Measurements from ENCODE around the gene MT1A. TPM values are rescaled to one million over a fixed set of nuclear protein-coding genes. Genes with fewer than 3 reads are reported as not detected.
"Not testable (repeated sequence)": the region's sequence is repeated elsewhere in the genome, so short reads cannot be mapped to it uniquely, and the experiment has no call there.

MT1A gene
- total RNA-seq, 2 donors from 2014 or later, result 52.7 to 104 TPM

- DNase-seq (ENCODE audit: low spot score), result peak; percentile 82
- intact Hi-C loops (cut with DNase I), result no loop called here
Observed at GRCh38 chr16:56608876-56609462, 29.5 kb upstream of the MT1A start.

GRCh38 chr16:56609463-56609921 is 29.0 kb upstream of the MT1A start:
- intact Hi-C loops (cut with DNase I), result no loop called here
- DNase-seq (ENCODE audit: low spot score), result peak; percentile 89

GRCh38 chr16:56610017-56610608 is 28.4 kb upstream of the MT1A start:
- intact Hi-C loops (cut with DNase I), result no loop called here
- DNase-seq (ENCODE audit: low spot score), result peak; percentile 90

- DNase-seq (ENCODE audit: low spot score), result no peak
- intact Hi-C loops (cut with DNase I), result no loop called here
Observed at GRCh38 chr16:56610609-56611111, 27.8 kb upstream of the MT1A start.

- intact Hi-C loops (cut with DNase I), result no loop called here
- DNase-seq (ENCODE audit: low spot score), result peak; percentile 89
Observed at GRCh38 chr16:56611281-56611833, 27.1 kb upstream of the MT1A start.

- DNase-seq (ENCODE audit: low spot score), result no peak
- intact Hi-C loops (cut with DNase I), result no loop called here
Observed at GRCh38 chr16:56613706-56614105, 24.8 kb upstream of the MT1A start.

GRCh38 chr16:56614549-56614991 is 23.9 kb upstream of the MT1A start:
- DNase-seq (ENCODE audit: low spot score), result no peak
- intact Hi-C loops (cut with DNase I), result no loop called here

- intact Hi-C loops (cut with DNase I), result no loop called here
- no peak for DNase-seq (ENCODE audit: low spot score)
Observed at GRCh38 chr16:56615353-56615752, 23.1 kb upstream of the MT1A start.

- intact Hi-C loops (cut with DNase I), result no loop called here
Observed at GRCh38 chr16:56616608-56617211, 21.8 kb upstream of the MT1A start.

GRCh38 chr16:56617212-56618085 is 21.0 kb upstream of the MT1A start:
- intact Hi-C loops (cut with DNase I), result no loop called here
- DNase-seq (ENCODE audit: low spot score), result peak; percentile 94

More at GRCh38 chr16:56616608-56617211, 21.8 kb upstream of the MT1A start:
- DNase-seq (ENCODE audit: low spot score), result no peak

GRCh38 chr16:56618138-56618537 is 20.3 kb upstream of the MT1A start:
- DNase-seq (ENCODE audit: low spot score), result no peak
- intact Hi-C loops (cut with DNase I), result no loop called here

GRCh38 chr16:56620339-56620897 is 18.0 kb upstream of the MT1A start:
- intact Hi-C loops (cut with DNase I), result no loop called here
- DNase-seq (ENCODE audit: low spot score), result peak; percentile 74

GRCh38 chr16:56621665-56622445 is 16.6 kb upstream of the MT1A start:
- intact Hi-C loops (cut with DNase I); DNase-seq (ENCODE audit: low spot score): not testable (repeated sequence)

- DNase-seq (ENCODE audit: low spot score); intact Hi-C loops (cut with DNase I): not testable (repeated sequence)
Observed at GRCh38 chr16:56623184-56623583, 15.3 kb upstream of the MT1A start.

GRCh38 chr16:56623637-56624036 is 14.8 kb upstream of the MT1A start:
- intact Hi-C loops (cut with DNase I), result no loop called here
- no peak for DNase-seq (ENCODE audit: low spot score)

- intact Hi-C loops (cut with DNase I), result no loop called here
- peak; percentile 94 for DNase-seq (ENCODE audit: low spot score)
Observed at GRCh38 chr16:56625140-56625942, 13.1 kb upstream of the MT1A start, which contains the start of gene MT1E. Gene MT1E, plus strand, starts transcription at chr16:56625781. Its CDS starts 71 bp downstream, at chr16:56625852.

GRCh38 chr16:56625943-56626654 is 12.4 kb upstream of the MT1A start:
- intact Hi-C loops (cut with DNase I), result no loop called here
- DNase-seq (ENCODE audit: low spot score), result peak; percentile 94

Measured in posterior vena cava (tissue), 2 donors.